Measurements from ENCODE around the gene ZNF217. TPM values are rescaled to one million over a fixed set of nuclear protein-coding genes. Genes with fewer than 3 reads are reported as not detected.

The ZNF217 gene
- total and polyA plus RNA-seq, 9 of the 15 experiments (the other 6 are each of a cell fraction or from before 2014, with no cell fraction given): 3.0 to 41.8 (median 16.8) TPM

DNA sequence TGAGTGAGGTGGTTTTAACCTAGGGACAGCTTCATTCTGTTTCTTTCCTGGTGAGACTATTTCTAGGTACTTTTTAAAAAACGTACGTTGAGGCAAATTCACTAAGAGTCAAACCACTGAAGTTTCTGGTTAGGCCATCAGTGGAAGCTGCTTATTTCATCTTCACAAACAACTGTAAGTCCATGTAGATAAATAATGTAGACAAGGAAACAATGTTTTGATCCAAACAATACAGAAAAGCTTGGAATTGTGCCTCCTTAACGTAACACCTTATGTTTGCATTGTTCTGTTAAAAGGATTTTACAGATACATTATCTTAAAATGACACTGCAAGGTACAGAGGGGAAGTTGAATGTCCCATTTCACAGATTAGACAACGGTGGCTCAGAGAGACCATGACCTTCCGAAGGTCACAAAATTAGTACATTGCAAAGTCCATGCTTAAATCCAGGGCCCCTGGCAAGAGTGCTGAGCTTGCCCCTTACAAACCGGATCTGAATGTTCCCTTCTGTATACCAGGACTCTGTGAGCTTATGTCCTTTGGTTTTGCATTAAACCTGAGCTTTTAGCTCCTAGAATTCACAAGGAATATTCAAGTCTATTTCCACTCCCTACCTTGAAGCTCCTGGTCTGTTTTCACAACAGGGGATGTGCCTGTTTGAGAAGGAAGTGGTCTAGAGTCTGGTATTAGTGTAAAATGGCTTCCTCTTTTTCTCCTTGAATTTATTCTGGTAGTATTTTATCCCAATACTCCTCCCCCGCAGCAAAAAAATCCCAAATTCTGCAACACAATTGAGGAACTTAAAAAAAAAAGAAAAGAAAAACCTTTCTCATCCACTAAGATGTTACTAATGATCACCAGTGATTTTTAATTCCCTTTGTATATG, 28.9 kb upstream of the ZNF217 start (continued):
- no peak for TF ChIP-seq ZNF444 (CRISPR knock-in tag; IDR thresholded peaks at IDR 0.05)
- TF ChIP-seq SNIP1 (IDR thresholded peaks at IDR 0.05; ENCODE audit: low read depth): no peak
- no peak for TF ChIP-seq CCAR2 (IDR thresholded peaks at IDR 0.05; ENCODE audit: low read depth, low read length)
- no peak for TF ChIP-seq SIN3B (IDR thresholded peaks at IDR 0.05; ENCODE audit: low read depth)
- no peak; the same call in 1 of the 2 replicates for TF ChIP-seq RFX1 (IDR thresholded peaks at IDR 0.05)
- TF ChIP-seq HDAC3 (IDR thresholded peaks at IDR 0.05; ENCODE audit: borderline replicate concordance, partially characterized antibody): peak; percentile 19
- no peak for TF ChIP-seq HMG20A (CRISPR knock-in tag; conservative IDR thresholded peaks at IDR 0.05)
- no peak for TF ChIP-seq FOXK1 (CRISPR knock-in tag; IDR thresholded peaks at IDR 0.05; ENCODE audit: borderline replicate concordance)
- TF ChIP-seq MYC (IDR thresholded peaks at IDR 0.05; ENCODE audit: low read depth, low read length): 0 out of 2 replicates have a peak, but pooled peaks have one; percentile 6
- TF ChIP-seq MYC (CRISPR knock-in tag; IDR thresholded peaks at IDR 0.05; ENCODE audit: borderline replicate concordance, low read depth): no peak
- TF ChIP-seq, protein P1, sequence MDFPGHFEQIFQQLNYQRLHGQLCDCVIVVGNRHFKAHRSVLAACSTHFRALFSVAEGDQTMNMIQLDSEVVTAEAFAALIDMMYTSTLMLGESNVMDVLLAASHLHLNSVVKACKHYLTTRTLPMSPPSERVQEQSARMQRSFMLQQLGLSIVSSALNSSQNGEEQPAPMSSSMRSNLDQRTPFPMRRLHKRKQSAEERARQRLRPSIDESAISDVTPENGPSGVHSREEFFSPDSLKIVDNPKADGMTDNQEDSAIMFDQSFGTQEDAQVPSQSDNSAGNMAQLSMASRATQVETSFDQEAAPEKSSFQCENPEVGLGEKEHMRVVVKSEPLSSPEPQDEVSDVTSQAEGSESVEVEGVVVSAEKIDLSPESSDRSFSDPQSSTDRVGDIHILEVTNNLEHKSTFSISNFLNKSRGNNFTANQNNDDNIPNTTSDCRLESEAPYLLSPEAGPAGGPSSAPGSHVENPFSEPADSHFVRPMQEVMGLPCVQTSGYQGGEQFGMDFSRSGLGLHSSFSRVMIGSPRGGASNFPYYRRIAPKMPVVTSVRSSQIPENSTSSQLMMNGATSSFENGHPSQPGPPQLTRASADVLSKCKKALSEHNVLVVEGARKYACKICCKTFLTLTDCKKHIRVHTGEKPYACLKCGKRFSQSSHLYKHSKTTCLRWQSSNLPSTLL (IDR thresholded peaks at IDR 0.05): no peak
- TF ChIP-seq SRSF1 (IDR thresholded peaks at IDR 0.05; ENCODE audit: low read depth, low read length): no peak
- TF ChIP-seq PURB (CRISPR knock-in tag; IDR thresholded peaks at IDR 0.05; ENCODE audit: low read depth): no peak
- TF ChIP-seq ZC3H4 (CRISPR knock-in tag; IDR thresholded peaks at IDR 0.05; ENCODE audit: borderline replicate concordance): no peak
- 0 out of 2 replicates have a peak, but pooled peaks have one; percentile 18 for TF ChIP-seq HDAC2 (IDR thresholded peaks at IDR 0.05)
- TF ChIP-seq, protein P2, sequence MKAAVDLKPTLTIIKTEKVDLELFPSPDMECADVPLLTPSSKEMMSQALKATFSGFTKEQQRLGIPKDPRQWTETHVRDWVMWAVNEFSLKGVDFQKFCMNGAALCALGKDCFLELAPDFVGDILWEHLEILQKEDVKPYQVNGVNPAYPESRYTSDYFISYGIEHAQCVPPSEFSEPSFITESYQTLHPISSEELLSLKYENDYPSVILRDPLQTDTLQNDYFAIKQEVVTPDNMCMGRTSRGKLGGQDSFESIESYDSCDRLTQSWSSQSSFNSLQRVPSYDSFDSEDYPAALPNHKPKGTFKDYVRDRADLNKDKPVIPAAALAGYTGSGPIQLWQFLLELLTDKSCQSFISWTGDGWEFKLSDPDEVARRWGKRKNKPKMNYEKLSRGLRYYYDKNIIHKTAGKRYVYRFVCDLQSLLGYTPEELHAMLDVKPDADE (conservative IDR thresholded peaks at IDR 0.05; ENCODE audit: control insufficient read depth, low read depth, low read length): no peak
- no peak for TF ChIP-seq PHF20 (IDR thresholded peaks at IDR 0.05; ENCODE audit: partially characterized antibody)
- no peak for TF ChIP-seq TFAM (CRISPR knock-in tag; conservative IDR thresholded peaks at IDR 0.05)
- TF ChIP-seq, protein P3, sequence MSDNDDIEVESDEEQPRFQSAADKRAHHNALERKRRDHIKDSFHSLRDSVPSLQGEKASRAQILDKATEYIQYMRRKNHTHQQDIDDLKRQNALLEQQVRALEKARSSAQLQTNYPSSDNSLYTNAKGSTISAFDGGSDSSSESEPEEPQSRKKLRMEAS (CRISPR knock-in tag; IDR thresholded peaks at IDR 0.05): no peak
- no peak for TF ChIP-seq BMI1 (IDR thresholded peaks at IDR 0.05; ENCODE audit: low read length)
- TF ChIP-seq ZFPM2 (CRISPR knock-in tag; IDR thresholded peaks at IDR 0.05): no peak
- no peak; the same call in 1 of the 2 replicates for TF ChIP-seq RBFOX2 (IDR thresholded peaks at IDR 0.05; ENCODE audit: low read depth, low read length)
- TF ChIP-seq ZFP30 (CRISPR knock-in tag; IDR thresholded peaks at IDR 0.05; ENCODE audit: borderline replicate concordance): no peak
- TF ChIP-seq, protein P4, sequence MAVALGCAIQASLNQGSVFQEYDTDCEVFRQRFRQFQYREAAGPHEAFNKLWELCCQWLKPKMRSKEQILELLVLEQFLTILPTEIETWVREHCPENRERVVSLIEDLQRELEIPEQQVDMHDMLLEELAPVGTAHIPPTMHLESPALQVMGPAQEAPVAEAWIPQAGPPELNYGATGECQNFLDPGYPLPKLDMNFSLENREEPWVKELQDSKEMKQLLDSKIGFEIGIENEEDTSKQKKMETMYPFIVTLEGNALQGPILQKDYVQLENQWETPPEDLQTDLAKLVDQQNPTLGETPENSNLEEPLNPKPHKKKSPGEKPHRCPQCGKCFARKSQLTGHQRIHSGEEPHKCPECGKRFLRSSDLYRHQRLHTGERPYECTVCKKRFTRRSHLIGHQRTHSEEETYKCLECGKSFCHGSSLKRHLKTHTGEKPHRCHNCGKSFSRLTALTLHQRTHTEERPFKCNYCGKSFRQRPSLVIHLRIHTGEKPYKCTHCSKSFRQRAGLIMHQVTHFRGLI (CRISPR knock-in tag; IDR thresholded peaks at IDR 0.05): no peak
